GM12864 (cell line): ENCODE measurements around the gene AHSG.

Source experiments
- DNase-seq: peaks from one replicate; pipeline ENCODE4 v3.0.0-alpha.2; 2011; ENCODE audit warnings: low read depth
- H3K4me3 ChIP-seq: 2 replicates; pipeline ENCODE4 v1.5.1; 2011; ENCODE audit warnings: mild to moderate bottlenecking, low read depth, low read length, control low read depth
- CTCF ChIP-seq: IDR thresholded peaks from 2 replicates; pipeline ENCODE4 v1.5.1; 2011; ENCODE audit warnings: low read depth, mild to moderate bottlenecking, moderate library complexity, low read length, control low read depth, inconsistent platforms; ENCODE audit errors: missing control alignments

AHSG gene

GRCh38 chr3:186599785-186600166 is 13.1 kb upstream of the AHSG start:
- no peak overlapping the region for H3K4me3 ChIP-seq
- no peak for TF ChIP-seq CTCF
- no peak for DNase-seq

GRCh38 chr3:186600896-186601295 is 12.0 kb upstream of the AHSG start:
- TF ChIP-seq CTCF = no peak
- no peak for DNase-seq
- H3K4me3 ChIP-seq = no peak overlapping the region

GRCh38 chr3:186603159-186603558 is 9.7 kb upstream of the AHSG start:
- no peak overlapping the region for H3K4me3 ChIP-seq
- no peak for TF ChIP-seq CTCF
- DNase-seq = no peak

GRCh38 chr3:186605078-186605477 is 7.8 kb upstream of the AHSG start:
- H3K4me3 ChIP-seq = no peak overlapping the region
- TF ChIP-seq CTCF = no peak
- DNase-seq = no peak

GRCh38 chr3:186605561-186606545 is 7.0 kb upstream of the AHSG start:
- DNase-seq = no peak
- no peak overlapping the region for H3K4me3 ChIP-seq
- TF ChIP-seq CTCF = no peak

- DNase-seq = no peak
- no peak overlapping the region for H3K4me3 ChIP-seq
- TF ChIP-seq CTCF = no peak
These were observed 4.1 kb upstream of the AHSG start for GRCh38 chr3:186608624-186609215.
